HCT116 (cell line): Measurements from ENCODE around the gene AARSD1. TPM values are rescaled to one million over a fixed set of nuclear protein-coding genes. Genes with fewer than 3 reads are reported as not detected.

ENCODE experiments used
- ATAC-seq: fragments of 200-7000 bp; cut with Tn5 transposase; 2 replicates; pipeline ENCODE4 v1.9.1; 2020; ENCODE audit warnings: mild to moderate bottlenecking, moderate library complexity
- BruUV-seq: library from RNA; stranded (reverse); fragments of 400-500 nt; replicated peaks from 2 replicates; lab custom pipeline; 2021; lab: Mats Ljungman, UMichigan
- CTCF ChIA-PET: fragments of 300-600 bp; sonication (Branson Sonifier 250); formaldehyde crosslinking; loops from one replicate; lab custom pipeline; 2021; ENCODE audit warnings: antibody characterized with exemption; lab: Charles Lee
- POLR2A ChIA-PET: fragments of 300-600, 350-600 bp; sonication (Branson Sonifier 250); formaldehyde crosslinking; loops from one replicate; lab custom pipeline; 2021; ENCODE audit warnings: antibody characterized with exemption; lab: Charles Lee
- RAD21 ChIA-PET, 2 experiments: fragments of 300-600 bp; sonication (Branson Sonifier 250); formaldehyde crosslinking; loops; one replicate each; lab custom pipeline; 2023; ENCODE audit warnings: low total read pairs in 2 of 2; ENCODE audit not compliant: uncharacterized antibody in 2 of 2, unreplicated experiment in 2 of 2, low non-redundant PET in 1 of 2; lab: Charles Lee
- DNase-seq: peaks from one replicate; pipeline ENCODE4 v3.0.0-alpha.2; 2010; ENCODE audit warnings: low read depth, low spot score
- H2AFZ ChIP-seq: fragments of 200-600 bp; shearing (Covaris generic), sonication (generic); 2 replicates; pipeline ENCODE4 v1.6.1; 2017; ENCODE audit warnings: low read depth, mixed run types, mixed read lengths, antibody characterized with exemption, low read length; ENCODE audit not compliant: poor library complexity, severe bottlenecking
- H3K27ac ChIP-seq: 2 replicates; pipeline ENCODE4 v1.5.1; 2012; ENCODE audit warnings: low read depth, low read length
- H3K27me3 ChIP-seq: fragments of 200-600 bp; sonication (generic); 2 replicates; pipeline ENCODE4 v1.6.1; 2016; ENCODE audit warnings: mixed run types, low read length, mixed read lengths; ENCODE audit not compliant: insufficient read depth
- H3K36me3 ChIP-seq, 2 experiments: fragments of 200-500 bp in 1 of 2; fragments of 200-600 bp in 1 of 2; sonication (Bioruptor generic) in 1 of 2; sonication (generic) in 1 of 2; 2 replicates each; pipeline versions ENCODE4 v1.5.1 to v1.6.1; 2014 to 2016; ENCODE audit warnings: low read length in 2 of 2, inconsistent platforms in 1 of 2, mixed read lengths in 1 of 2, mixed run types in 1 of 2; ENCODE audit not compliant: insufficient read depth in 2 of 2, control insufficient read depth in 1 of 2
- H3K4me1 ChIP-seq, 2 experiments: fragments of 200-600 bp in 1 of 2; sonication (generic) in 1 of 2; 2 replicates each; pipeline versions ENCODE4 v1.5.1 to v1.6.1; 2012 to 2017; ENCODE audit warnings: low read length in 2 of 2, inconsistent platforms in 1 of 2, mild to moderate bottlenecking in 1 of 2, mixed read lengths in 1 of 2, mixed run types in 1 of 2, moderate library complexity in 1 of 2; ENCODE audit not compliant: insufficient read depth in 2 of 2, control insufficient read depth in 1 of 2
- H3K4me2 ChIP-seq: fragments of 200-600 bp; sonication (generic); 2 replicates; pipeline ENCODE4 v1.6.1; 2017; ENCODE audit warnings: mixed run types, low read length, mixed read lengths
- H3K4me3 ChIP-seq, 2 experiments: fragments of 200-600 bp in 1 of 2; sonication (generic) in 1 of 2; replicated peaks in 1 of 2; 2 replicates each; pipeline ENCODE4 v1.5.1; 2011 to 2016; ENCODE audit warnings: low read length in 2 of 2, control low read depth in 1 of 2, low read depth in 1 of 2, mild to moderate bottlenecking in 1 of 2, mixed read lengths in 1 of 2, mixed run types in 1 of 2
- H3K79me2 ChIP-seq: fragments of 200-600 bp; sonication (generic); 2 replicates; pipeline ENCODE4 v1.6.1; 2017; ENCODE audit warnings: mild to moderate bottlenecking, mixed run types, low read length, moderate library complexity, mixed read lengths; ENCODE audit not compliant: insufficient read depth
- H3K9ac ChIP-seq: fragments of 200-600 bp; sonication (generic); 2 replicates; pipeline ENCODE4 v1.6.1; 2016; ENCODE audit warnings: low read length, mixed read lengths
- H3K9me2 ChIP-seq: fragments of 200-600 bp; sonication (generic), shearing (Covaris generic); 2 replicates; pipeline ENCODE4 v1.6.1; 2017; ENCODE audit warnings: mixed run types, mild to moderate bottlenecking, moderate library complexity; ENCODE audit not compliant: insufficient read depth
- H3K9me3 ChIP-seq, 2 experiments: fragments of 200-500 bp in 1 of 2; fragments of 200-600 bp in 1 of 2; sonication (Bioruptor generic) in 1 of 2; sonication (generic) in 1 of 2; 2 replicates each; pipeline ENCODE4 v1.6.1; 2014 to 2017; ENCODE audit warnings: low read length in 2 of 2, mixed read lengths in 2 of 2, inconsistent platforms in 1 of 2, low read depth in 1 of 2, mild to moderate bottlenecking in 1 of 2, mixed run types in 1 of 2, moderate library complexity in 1 of 2; ENCODE audit not compliant: control insufficient read depth in 1 of 2, insufficient read depth in 1 of 2
- H4K20me1 ChIP-seq: fragments of 200-600 bp; sonication (generic), shearing (Covaris generic); 2 replicates; pipeline ENCODE4 v1.6.1; 2017; ENCODE audit warnings: mixed run types, mild to moderate bottlenecking, moderate library complexity; ENCODE audit not compliant: insufficient read depth
- EZH2phosphoT487 ChIP-seq: fragments of 200-600 bp; IDR thresholded peaks from 2 replicates; pipeline ENCODE4 v1.6.1; 2018; ENCODE audit warnings: antibody characterized with exemption, borderline replicate concordance
- JUND ChIP-seq: IDR thresholded peaks from 2 replicates; pipeline ENCODE4 v1.6.1; 2012
- RAD21 ChIP-seq: IDR thresholded peaks from 2 replicates; pipeline ENCODE4 v1.6.1; 2012; ENCODE audit warnings: low read depth, mild to moderate bottlenecking
- SIN3A ChIP-seq: IDR thresholded peaks from 2 replicates; pipeline ENCODE4 v1.6.1; 2012; ENCODE audit warnings: low read depth
- SP1 ChIP-seq: IDR thresholded peaks from 2 replicates; pipeline ENCODE4 v1.6.1; 2012; ENCODE audit warnings: low read depth
- YY1 ChIP-seq: IDR thresholded peaks from 2 replicates; pipeline ENCODE4 v1.6.1; 2011; ENCODE audit warnings: low read length, low read depth, moderate library complexity, mild to moderate bottlenecking; ENCODE audit not compliant: insufficient replicate concordance; ENCODE audit errors: extremely low read depth
- ZFX ChIP-seq: fragments of 450-650 bp; IDR thresholded peaks from 2 replicates; pipeline ENCODE4 v1.6.1; 2017
- ZNF274 ChIP-seq: fragments of 200-500 bp; sonication (Bioruptor generic); IDR thresholded peaks from 2 replicates; pipeline ENCODE4 v1.6.1; 2014; ENCODE audit warnings: mild to moderate bottlenecking, low read depth, low read length, inconsistent platforms
- intact Hi-C: fragments of 100-400 bp; cut with micrococcal nuclease; formaldehyde crosslinking; loops from 2 replicates; pipeline ENCODE4 v1.10.0; 2022
- total RNA-seq: library from RNA; stranded (reverse); gene quantifications from one replicate; pipeline ENCODE4 v1.2.1, GENCODE V29; 2021; ENCODE audit not compliant: unreplicated experiment
- TF ChIP-seq, protein P1 (sequence below), 3 experiments: fragments of 200-600 bp in 1 of 3; sonication (generic) in 1 of 3; IDR thresholded peaks in 2 of 3; conservative IDR thresholded peaks in 1 of 3; 2 replicates each; pipeline ENCODE4 v1.5.1; 2012 to 2017; ENCODE audit warnings: low read depth in 2 of 3, low read length in 2 of 3, antibody characterized with exemption in 1 of 3, borderline replicate concordance in 1 of 3, control low read depth in 1 of 3, mild to moderate bottlenecking in 1 of 3, mixed read lengths in 1 of 3, mixed run types in 1 of 3, moderate library complexity in 1 of 3; ENCODE audit not compliant: insufficient read depth in 1 of 3
- TF ChIP-seq, protein P2 (sequence below): IDR thresholded peaks from 2 replicates; pipeline ENCODE4 v1.6.1; 2012
- TF ChIP-seq, protein P3 (sequence below): IDR thresholded peaks from 2 replicates; pipeline ENCODE4 v1.6.1; 2012

Gene AARSD1
- total RNA-seq, 1 experiment from 2014 or later, result 65.9 TPM

DNA sequence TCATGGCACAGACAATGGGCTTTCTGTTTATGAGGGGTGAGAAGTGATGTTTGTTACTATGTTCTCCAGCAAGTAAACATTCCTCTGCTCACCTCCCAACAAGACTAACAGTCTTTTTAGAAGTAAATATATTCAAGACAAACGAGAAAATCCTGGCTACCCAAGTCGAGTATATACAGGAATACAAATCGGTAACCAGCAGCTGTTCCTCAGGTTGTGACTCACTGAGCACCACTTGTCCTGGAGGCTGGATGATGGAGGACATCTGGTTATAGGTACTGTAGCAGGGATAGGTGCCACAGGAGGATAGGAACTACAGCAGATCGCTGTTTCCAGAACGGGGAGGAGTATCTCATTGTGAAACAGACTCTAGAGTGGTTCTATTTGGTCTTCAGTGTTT, 28.6 kb upstream of the AARSD1 start:
- Histone ChIP-seq H4K20me1 (no peaks in the 10 kb centered on the region), H3K4me2 (no peak overlapping the region), H3K27me3 (no peaks in the 10 kb centered on the region), H3K36me3 (peaks cover 26 to 31% of the 10 kb centered on the region in 2 experiments; a peak in 3 of 4 replicates), H2AFZ (no peak overlapping the region), H3K9me2 (no peaks in the 10 kb centered on the region), H3K9me3 (no peaks in the 10 kb centered on the region), H3K4me1 (peaks cover 0 to 24% of the 10 kb centered on the region in 2 experiments; a peak in 3 of 4 replicates), H3K9ac (no peak overlapping the region), H3K4me3 (no peak overlapping the region), H3K79me2 (no peaks in the 10 kb centered on the region), H3K27ac (no peak overlapping the region)
- ATAC-seq (no peak), DNase-seq (no peak)
- POLR2A ChIA-PET, result no interaction called here
- TF ChIP-seq, protein P1, sequence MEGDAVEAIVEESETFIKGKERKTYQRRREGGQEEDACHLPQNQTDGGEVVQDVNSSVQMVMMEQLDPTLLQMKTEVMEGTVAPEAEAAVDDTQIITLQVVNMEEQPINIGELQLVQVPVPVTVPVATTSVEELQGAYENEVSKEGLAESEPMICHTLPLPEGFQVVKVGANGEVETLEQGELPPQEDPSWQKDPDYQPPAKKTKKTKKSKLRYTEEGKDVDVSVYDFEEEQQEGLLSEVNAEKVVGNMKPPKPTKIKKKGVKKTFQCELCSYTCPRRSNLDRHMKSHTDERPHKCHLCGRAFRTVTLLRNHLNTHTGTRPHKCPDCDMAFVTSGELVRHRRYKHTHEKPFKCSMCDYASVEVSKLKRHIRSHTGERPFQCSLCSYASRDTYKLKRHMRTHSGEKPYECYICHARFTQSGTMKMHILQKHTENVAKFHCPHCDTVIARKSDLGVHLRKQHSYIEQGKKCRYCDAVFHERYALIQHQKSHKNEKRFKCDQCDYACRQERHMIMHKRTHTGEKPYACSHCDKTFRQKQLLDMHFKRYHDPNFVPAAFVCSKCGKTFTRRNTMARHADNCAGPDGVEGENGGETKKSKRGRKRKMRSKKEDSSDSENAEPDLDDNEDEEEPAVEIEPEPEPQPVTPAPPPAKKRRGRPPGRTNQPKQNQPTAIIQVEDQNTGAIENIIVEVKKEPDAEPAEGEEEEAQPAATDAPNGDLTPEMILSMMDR (IDR thresholded peaks at IDR 0.05 in 2 of 3, conservative IDR thresholded peaks at IDR 0.05 in 1 of 3; ENCODE audit: borderline replicate concordance in 1 of 3, insufficient read depth in 1 of 3, low read depth in 2 of 3, low read length in 2 of 3), result no peak
- CTCF ChIA-PET, result no interaction called here
- RAD21 ChIA-PET, result no interaction called here
- BruUV-seq, result no TSS peak
- intact Hi-C loops, result no loop called here

DNA sequence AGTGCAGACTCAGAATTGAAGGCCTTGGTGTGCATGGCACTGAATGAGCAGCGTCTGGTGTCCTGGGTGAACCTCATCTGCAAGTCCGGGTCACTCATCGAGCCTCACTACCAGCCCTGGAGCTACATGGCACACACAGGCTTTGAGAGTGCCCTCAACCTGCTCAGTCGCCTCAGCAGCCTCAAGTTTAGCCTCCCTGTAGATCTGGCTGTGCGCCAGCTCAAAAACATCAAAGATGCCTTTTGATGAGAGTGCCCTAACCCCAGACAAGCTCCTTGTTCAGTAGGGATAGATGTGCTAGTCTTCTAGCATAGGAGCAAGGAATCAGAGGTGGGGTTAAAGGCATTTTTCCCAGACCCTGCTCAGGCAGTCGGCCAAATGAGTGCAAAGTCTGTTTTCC, 27.2 kb upstream of the AARSD1 start:
- DNase-seq (no peak), ATAC-seq (no peak)
- TF ChIP-seq SP1 (no peak), ZFX (no peak), EZH2phosphoT487 (no peak), JUND (no peak), RAD21 (no peak), YY1 (no peak), ZNF274 (no peak), SIN3A (no peak)
- TF ChIP-seq, protein P1 (IDR thresholded peaks at IDR 0.05 in 2 of 3, conservative IDR thresholded peaks at IDR 0.05 in 1 of 3; ENCODE audit: borderline replicate concordance in 1 of 3, insufficient read depth in 1 of 3, low read depth in 2 of 3, low read length in 2 of 3), result no peak
- TF ChIP-seq, protein P2, sequence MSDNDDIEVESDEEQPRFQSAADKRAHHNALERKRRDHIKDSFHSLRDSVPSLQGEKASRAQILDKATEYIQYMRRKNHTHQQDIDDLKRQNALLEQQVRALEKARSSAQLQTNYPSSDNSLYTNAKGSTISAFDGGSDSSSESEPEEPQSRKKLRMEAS, result no peak
- TF ChIP-seq, protein P3, sequence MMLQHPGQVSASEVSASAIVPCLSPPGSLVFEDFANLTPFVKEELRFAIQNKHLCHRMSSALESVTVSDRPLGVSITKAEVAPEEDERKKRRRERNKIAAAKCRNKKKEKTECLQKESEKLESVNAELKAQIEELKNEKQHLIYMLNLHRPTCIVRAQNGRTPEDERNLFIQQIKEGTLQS, result no peak
- Histone ChIP-seq H3K27ac (no peak overlapping the region), H3K36me3 (peaks cover 34 to 35% of the 10 kb centered on the region in 2 experiments; a peak in 3 of 4 replicates), H3K9me3 (no peaks in the 10 kb centered on the region), H3K4me2 (no peak overlapping the region), H3K4me1 (peaks cover 0 to 15% of the 10 kb centered on the region in 2 experiments; a peak in 2 of 4 replicates), H2AFZ (no peak overlapping the region), H3K79me2 (no peaks in the 10 kb centered on the region), H4K20me1 (no peaks in the 10 kb centered on the region), H3K27me3 (no peaks in the 10 kb centered on the region), H3K4me3 (no peak overlapping the region), H3K9ac (no peak overlapping the region), H3K9me2 (no peaks in the 10 kb centered on the region)
- ChIA-PET POLR2A (interaction anchor here (1.0 kb wide), 1 partner anchor 26 kb away, joined by 3 read pairs; no protein-coding TSS in a partner anchor), CTCF (no interaction called here), RAD21 (no interaction called here)
- BruUV-seq, result no TSS peak
- intact Hi-C loops, result no loop called here
